ENCODE results near the gene PIH1D2. TPM values are rescaled to one million over a fixed set of nuclear protein-coding genes. Genes with fewer than 3 reads are reported as not detected.

PIH1D2 gene
- total and polyA plus RNA-seq, 9 of the 15 experiments (the other 6 are each of a cell fraction or from before 2014, with no cell fraction given), result 1.5 to 5.4 (median 3.0) TPM

GRCh38 chr11:112073941-112074811, at the start of gene PIH1D2, which contains the start of gene NKAPD1 (continued):
- TF ChIP-seq ZNF121 (CRISPR knock-in tag; conservative IDR thresholded peaks at IDR 0.05) (no peak), TGIF2 (CRISPR knock-in tag; IDR thresholded peaks at IDR 0.05) (no peak), ZC3H11A (IDR thresholded peaks at IDR 0.05; ENCODE audit: low read depth, low read length) (no peak), ARHGAP35 (IDR thresholded peaks at IDR 0.05; ENCODE audit: partially characterized antibody) (no peak), TBP (optimal IDR thresholded peaks at IDR 0.05; ENCODE audit: low read depth, low read length) (peak; percentile 64), STAG1 (CRISPR knock-in tag; IDR thresholded peaks at IDR 0.05; ENCODE audit: borderline replicate concordance) (0 out of 2 replicates have a peak, but pooled peaks have one; percentile 11), MED1 (CRISPR knock-in tag; IDR thresholded peaks at IDR 0.05; ENCODE audit: borderline replicate concordance) (no peak), FOXJ2 (tag; IDR thresholded peaks at IDR 0.05) (peak; percentile 71; the same call in 1 of the 2 replicates), ZNF143 (CRISPR knock-in tag; IDR thresholded peaks at IDR 0.05) (peak; percentile 45; the same call in 1 of the 2 replicates), ZNF174 (CRISPR knock-in tag; IDR thresholded peaks at IDR 0.05) (no peak), CSDE1 (IDR thresholded peaks at IDR 0.05) (peak in 1 of 2 experiments; percentile 91; a peak in 2 of 4 replicates), ILK (tag; IDR thresholded peaks at IDR 0.05; ENCODE audit: borderline replicate concordance, low read depth) (no peak), ID3 (CRISPR knock-in tag; IDR thresholded peaks at IDR 0.05) (no peak), ID3 (tag; IDR thresholded peaks at IDR 0.05) (peak; percentile 87), ESRRA (IDR thresholded peaks at IDR 0.05; ENCODE audit: borderline replicate concordance, low read depth) (peak; percentile 84), MTA2 (IDR thresholded peaks at IDR 0.05; ENCODE audit: low read depth) (no peak), ELF1 (tag; IDR thresholded peaks at IDR 0.05) (peak; percentile 79; the same call in 1 of the 2 replicates), PHF21A (IDR thresholded peaks at IDR 0.05; ENCODE audit: borderline replicate concordance, low read depth) (no peak), TBL1XR1 (IDR thresholded peaks at IDR 0.05; ENCODE audit: low read length in 2 of 2) (peak in 1 of 2 experiments; percentile 71; a peak in 1 of 4 replicates), MNT (conservative IDR thresholded peaks at IDR 0.05) (peak; percentile 97), AFF4 (CRISPR knock-in tag; IDR thresholded peaks at IDR 0.05) (no peak), LEF1 (IDR thresholded peaks at IDR 0.05) (peak; percentile 83)
